ENCODE results near the gene ARRDC1.
A peak's percentile ranks its signal among the peaks of the same experiment; 100 is the strongest.
"Not testable (repeated sequence)": the region's sequence is repeated elsewhere in the genome, so short reads cannot be mapped to it uniquely, and the experiment has no call there.

Gene ARRDC1

DNA sequence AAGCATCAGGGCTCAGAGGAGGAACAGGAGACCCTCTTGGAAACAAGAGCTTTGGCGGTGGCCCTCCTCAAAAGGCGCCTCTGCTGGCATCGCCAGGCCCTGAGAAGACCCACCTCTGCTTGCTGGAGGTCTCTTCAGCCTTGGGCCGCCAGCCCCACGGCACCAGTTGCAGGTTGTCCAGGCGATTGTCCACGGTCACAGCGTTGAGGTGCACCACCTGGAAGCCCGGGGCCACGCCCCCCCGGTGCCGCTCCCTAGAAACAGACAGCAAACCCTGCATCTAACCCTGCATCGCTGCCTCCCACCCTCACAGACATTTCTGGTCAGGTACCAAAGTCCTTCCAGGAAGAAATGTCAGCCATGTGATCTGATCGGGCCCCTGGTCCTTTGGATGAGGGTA is 18.6 kb upstream of the ARRDC1 start:
- DNase-seq, result no peak

DNA sequence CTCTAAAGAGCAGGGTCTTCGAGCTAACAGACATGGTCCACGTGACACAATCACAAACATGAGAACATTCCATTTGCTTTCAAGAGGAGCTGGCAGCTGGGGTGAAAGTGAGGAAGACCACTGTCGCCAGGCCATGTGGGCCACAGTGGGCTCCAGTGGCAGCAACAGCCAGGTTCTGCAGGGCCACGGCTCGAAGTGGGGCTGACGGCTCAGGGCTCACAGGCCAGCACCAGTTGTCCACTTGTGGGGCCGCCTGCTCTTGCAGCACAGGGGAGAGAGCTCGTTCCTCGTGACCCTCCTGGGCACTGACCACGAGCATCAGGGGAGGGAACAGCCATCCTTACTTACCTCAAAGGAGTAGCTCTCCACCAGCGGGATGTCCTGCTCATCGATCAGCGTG is 17.2 kb upstream of the ARRDC1 start:
- DNase-seq, result no peak

DNA sequence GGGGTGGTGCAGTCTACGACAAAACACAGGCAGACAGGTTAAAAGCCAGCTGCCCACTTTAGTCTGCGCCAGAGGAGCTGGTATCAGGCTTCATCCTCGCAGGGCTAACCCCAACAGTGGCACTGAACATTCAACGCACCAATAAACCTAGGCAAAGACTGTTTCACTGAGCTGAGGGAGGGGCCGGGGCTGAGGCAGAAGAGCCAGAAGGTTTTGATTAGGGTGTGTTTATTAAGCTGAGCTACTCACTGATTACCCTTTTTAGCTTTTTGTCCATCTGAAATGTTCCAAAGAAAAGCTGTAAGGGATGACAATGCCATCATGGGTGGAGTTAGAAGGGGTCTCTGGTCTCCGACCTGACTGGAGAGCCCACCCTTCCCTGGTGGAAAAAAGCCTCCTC is 16.6 kb upstream of the ARRDC1 start:
- DNase-seq, result no peak

DNA sequence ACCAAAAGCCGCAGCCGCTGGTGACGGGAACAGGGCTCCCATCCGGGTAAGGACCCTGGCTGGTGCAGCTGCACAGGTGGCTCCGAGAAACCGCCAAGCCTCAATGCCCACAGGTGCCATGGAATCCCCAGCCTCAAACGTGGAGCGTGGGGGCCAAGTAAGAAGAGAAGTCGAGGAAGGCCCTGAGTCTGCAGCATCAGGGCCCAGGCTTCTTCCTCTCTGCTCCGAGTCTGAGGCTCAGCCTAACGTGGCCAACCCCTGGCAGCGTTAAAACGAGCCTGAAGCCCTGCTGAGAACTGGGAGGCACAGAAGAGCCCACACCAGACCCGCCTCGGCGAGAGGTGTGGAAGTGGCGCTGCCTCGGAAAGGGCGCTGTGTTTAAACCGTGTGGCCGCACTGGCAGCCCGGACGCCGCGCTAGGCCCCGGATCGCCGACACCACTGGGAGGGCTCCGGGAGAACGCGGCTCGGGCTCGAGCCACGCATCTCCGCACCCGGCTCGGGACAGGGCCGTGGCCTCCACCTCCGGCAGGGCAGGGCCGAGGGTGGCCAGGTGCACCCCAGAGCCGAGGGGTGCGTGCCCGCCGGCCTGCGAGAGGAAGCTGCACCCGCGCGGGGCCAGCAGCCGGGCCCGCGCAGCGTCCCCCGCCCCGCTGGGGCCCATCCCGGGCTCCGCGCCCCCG is 15.9 kb upstream of the ARRDC1 start:
- no peak for DNase-seq

DNA sequence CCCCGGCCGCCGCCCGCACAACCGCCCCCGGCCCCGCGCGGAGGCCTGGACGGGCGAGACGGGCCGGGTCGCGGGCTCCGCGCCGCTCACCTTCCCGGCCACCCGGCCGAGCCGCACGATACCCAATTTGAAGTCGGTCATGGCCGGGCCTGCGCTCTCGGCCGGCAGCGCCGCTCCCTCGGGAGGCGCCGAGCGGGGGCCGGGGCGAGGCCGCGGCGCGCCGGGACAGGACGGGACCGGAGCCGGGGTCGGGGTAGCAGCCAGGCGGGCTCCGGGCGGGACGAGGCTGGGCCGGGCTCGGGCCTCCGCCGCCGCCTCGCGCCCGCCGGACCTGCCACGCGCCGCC is 15.4 kb upstream of the ARRDC1 start:
- DNase-seq, result no peak

DNA sequence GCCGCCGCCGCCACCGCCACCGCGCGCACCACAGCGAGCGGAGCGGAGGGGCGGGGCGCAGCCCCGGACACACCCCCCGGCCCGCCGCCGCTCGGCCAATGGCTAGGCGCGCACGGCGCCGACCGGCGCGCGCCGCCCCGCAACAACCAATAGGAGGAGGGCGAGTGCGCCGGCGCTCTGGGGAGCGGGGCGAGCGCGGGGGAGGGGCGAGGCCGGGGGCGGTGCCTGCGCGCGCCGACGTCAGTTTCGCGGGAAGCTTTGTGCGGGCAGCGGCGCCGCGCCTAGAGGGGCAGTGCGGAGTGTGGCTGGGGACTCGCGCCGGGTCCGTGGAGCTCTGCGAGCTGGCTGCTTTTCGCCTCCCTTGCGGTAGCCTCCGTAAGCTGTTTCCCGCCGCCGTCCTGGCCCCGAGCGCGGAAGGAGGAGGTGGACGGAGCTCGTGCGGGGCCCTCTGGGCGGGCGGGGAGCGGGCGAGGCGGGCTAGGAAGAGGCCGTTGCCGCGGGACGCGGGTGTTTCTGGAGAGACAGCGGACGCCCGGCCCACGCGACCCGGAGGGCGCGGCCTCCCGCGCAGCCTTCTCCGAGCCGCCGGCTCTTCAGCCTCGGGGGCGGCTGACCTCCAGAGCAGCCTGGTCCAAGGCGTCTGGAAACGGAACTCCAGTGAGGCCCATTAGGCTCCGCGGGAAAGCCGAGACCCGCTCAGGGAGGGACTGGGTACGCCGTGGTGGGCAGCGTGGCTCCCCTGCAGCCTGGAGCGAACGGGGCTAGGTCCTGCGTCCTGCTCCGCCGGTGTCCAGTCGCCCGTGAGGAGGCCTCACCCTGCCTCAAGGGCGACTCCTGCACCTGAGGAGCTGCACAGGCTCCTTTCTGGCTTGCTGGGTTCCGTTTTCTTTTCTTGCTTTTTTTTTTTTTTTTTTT is 14.8 kb upstream of the ARRDC1 start, which contains the start of gene ZMYND19:
Gene ZMYND19, minus strand, starts transcription at position 44 of the 915 bp plus-strand sequence. CDS start 249 bp downstream, outside the sequence.
- peak; percentile 87 for DNase-seq

DNA sequence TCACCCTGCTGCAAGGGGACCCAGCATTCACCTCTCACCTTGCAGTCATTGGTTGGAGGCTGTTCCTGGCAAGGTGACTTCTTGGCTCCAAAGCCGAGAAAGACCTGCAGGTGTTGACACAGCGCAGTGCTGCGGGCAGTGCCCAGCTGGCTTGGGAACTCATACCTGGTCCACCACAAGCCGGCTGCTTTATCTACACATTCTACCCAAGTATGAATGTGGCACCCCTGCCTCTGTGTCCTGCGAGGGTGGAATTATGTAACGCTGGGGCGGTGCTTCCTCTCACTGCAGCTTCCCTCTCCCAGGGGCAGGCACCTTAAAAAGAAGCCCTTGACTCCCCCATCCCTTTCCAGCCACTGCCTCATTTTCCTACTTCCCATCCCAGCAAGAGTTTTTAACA is 12.7 kb upstream of the ARRDC1 start:
- DNase-seq, result no peak

DNA sequence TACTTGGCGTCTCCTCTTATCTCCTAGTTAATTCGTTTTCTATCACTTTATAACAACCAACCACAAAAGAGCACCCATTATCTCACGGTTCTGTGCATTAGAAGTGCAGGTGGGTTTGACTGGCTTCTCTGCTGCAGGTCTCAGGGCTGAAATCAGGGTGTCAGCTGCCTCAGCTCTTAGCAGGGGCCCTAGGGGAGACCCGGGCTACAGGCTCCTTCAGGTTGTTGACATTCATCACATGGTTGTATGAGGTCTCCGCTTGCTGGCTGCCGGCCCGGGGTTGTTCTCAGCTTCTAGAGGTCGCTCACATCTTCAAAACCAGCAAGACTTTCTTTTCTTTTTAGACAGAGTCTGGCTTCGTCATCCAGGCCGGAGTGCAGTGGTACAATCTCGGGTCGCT is 12.3 kb upstream of the ARRDC1 start:
- no peak for DNase-seq

DNA sequence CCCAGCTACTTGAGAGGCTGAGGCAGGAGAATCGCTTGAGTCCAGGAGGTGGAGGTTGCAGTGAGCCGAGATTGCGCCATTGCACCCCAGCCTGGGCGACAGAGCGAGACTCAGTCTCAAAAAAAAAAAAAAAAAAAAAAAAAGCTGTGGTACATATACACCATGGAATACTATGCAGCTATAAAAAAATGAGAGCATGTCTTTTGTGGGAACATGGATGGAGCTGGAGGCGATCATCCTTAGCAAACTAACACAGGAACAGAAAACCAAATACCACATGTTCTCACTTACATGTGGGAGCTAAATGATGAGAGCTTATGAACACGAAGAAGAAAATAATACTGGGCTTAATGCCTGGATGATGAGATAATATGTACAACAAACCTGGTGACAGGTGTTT is 8.9 kb upstream of the ARRDC1 start:
- DNase-seq, result not testable (repeated sequence)

DNA sequence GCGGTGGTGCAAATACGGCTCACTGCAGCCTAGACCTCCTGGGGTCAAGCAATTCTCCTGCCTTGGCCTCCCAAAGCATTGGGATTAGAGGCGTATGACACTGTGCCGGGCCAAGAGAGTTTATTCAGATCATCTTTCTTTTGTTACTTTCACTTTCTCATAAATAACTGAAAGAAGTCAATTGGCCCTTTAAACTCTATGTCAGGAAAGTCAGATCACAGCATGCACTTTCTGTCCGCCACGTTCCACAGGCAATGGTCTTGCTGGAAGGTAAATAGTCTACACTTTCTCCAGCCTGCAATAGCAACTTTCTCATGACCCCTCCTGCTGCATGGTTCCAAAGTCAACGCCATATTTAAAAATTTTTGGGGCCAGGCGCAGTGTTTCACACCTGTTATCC is 6.5 kb upstream of the ARRDC1 start:
- no peak for DNase-seq

DNA sequence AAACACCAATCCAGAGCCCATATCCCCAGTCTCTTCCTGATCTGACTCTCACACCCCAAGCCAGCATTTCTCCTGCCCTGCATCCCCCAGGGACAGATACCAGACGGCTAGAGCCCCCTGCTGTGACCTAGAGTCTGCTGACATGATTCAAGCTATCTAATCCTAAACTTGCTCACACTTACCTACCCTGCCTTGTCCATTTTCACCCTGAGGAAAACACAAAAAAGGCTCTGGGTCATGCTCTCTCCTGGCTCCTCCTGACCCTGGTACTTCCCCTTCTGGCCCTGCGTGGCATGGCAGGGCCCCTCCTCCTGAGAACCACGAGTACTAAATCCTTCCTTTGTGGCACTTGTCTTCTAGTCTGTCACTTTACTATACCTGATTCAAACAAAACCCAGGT is 2.8 kb upstream of the ARRDC1 start:
- no peak for DNase-seq

DNA sequence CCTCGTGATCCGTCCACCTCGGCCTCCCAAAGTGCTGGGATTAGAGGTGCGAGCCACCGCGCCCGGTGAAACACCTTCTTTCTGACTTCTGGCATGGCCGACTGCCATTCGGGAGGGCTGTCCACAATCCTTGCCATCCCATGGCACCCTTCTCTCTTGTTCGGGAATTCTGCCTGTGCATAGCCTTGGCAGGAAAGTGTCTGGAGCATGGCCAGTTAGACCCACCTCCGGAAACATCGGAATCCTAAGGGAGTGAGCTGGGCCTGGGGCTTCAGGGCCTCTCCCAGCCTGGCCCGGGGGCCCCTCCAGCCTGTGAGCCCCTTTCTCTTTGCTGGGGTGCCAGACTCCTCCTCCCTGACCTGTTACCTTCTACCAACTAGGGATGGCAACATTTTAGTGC is 1.6 kb upstream of the ARRDC1 start:
- no peak for DNase-seq

DNA sequence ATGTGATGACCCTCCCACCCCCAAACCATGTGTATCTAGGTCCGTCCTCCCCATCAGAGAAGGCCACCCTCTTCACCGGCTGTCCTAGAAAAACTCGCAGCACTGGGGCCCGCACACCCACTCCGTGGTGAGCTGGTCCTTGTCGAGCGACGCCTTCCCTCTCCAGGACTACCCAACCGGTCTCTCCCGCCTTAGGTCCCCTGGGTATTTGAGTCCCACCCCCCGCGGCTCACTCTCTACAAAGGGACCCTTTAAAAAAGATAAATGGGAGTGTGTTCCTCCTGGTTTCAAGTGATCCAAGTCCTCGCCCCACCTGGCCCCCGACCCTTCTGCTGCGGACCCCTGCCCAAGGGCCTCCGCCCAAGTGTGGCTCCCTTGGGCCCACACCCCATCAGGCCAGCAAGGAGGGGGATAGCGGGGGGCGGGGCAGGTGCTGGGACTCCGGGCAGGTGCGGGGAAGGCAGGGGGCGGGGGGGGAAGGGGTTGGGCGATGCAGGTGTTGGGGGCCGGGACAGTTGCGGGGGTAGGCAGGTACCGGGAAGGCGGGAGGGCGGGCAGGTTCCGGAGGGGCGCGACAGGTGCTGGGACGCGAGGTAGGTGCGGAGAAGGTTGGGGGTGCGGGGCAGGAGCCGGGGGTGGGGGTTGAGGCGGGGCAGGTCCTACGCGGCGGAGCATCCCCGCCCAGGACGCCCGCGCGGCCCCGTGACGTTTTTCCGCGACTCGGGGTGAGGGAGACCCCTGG is 970 bp upstream of the ARRDC1 start:
- no peak for DNase-seq

DNA sequence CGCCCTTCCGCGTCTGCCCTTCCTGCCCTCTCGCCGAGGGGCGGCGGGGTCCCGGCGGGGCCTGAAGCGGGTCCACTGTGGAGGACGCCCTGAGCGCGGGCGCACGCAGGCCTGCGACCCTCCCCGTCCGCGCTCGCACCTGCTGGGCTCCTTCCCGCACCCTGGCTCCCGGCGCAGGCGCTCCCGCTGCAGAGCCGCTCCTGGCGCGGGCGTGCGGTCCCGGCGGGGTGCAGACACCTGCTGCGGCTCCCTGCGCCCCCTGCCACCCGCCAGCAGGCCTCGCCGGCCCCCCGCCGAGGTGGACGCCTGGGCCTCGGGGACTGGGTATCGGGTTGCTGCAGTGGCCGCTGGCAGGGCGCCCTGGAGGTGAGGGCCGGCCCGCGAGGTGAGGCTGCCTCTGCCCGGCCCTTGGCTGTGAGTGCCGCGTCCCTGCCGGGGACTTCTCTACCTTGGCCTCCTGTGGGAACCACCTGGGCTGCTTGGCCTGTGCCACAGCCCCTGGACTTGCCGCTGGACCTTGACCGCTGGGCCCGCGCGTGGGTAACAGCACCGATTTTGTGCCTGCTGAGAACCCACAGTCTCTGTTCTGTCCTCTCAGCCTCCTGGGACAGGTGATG is 627 bp downstream of the ARRDC1 start:
- DNase-seq, result no peak

DNA sequence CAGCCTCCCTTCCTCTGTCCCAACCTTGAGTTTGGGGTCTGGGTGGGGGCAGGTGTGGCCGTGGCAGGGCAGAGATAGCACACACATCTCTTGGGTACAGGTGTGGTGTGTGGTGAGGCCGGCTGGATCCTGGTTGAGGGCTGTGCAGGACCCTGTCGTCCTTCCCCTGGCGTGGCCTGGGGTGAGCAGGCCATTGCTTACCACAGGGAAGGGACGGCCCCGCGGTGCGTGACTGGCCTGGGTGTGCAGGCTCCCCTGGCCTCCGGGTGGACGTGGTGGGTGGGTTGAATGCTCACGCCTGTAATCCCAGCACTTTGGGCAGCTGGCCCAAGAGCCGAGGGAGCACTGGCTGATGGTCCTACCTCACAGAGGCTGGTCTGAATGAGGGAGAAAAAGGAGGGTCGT is 1.2 kb downstream of the ARRDC1 start:
- no peak for DNase-seq

DNA sequence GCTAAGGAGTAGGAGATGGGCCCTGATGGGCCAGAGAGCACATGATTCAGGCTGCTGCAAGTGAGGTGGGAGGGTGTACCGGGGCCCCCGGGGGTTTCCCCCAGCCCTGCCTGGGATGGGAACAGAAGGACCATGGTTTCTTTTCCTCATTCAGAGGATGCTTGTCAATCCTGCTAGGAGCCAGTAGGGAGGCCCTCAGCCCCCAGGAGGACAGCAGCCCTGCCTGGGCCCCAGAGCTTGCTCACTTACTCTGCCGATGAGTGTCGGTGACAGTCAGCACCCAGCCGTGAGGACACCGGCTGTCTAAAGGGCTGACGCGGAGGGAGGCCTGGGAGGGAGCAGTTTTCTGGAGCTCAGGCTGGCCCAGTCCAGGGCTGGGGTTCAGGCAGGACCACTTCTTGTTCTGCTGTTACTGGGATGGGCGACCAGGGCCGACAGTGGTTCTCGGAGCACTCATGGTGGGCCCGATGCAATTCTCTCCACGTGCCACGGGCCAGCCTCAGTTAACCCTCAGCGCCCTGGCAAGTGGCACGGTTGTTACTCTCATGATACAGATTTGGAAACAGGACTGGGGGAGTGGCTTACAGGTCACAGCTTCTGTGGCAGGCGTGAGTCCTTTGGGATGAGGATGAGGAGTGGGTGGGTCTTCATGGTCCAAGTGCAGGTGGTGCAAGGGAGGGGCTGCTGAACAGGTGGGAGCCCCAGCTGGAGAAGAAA is 1.8 kb downstream of the ARRDC1 start:
- DNase-seq, result no peak

DNA sequence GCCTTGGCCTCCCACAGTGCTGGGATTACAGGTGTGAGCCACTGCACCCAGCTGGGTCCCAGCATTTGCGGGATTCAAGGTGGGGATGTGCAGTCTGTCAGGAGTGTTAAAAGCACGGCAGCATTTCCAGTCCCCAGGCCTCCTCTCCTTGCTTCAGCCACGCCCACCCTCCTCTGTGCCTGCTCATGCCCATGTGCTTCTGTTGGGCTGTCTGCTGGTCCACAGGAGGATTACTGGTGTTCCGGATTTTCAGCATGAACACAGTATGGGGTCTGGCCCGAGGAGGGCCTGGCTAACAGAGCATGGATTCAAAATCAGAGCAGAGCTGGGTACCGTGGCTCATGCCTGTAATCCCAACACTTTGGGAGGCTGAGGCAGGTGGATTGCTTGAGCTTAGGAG is 5.5 kb downstream of the ARRDC1 start:
- DNase-seq, result no peak

DNA sequence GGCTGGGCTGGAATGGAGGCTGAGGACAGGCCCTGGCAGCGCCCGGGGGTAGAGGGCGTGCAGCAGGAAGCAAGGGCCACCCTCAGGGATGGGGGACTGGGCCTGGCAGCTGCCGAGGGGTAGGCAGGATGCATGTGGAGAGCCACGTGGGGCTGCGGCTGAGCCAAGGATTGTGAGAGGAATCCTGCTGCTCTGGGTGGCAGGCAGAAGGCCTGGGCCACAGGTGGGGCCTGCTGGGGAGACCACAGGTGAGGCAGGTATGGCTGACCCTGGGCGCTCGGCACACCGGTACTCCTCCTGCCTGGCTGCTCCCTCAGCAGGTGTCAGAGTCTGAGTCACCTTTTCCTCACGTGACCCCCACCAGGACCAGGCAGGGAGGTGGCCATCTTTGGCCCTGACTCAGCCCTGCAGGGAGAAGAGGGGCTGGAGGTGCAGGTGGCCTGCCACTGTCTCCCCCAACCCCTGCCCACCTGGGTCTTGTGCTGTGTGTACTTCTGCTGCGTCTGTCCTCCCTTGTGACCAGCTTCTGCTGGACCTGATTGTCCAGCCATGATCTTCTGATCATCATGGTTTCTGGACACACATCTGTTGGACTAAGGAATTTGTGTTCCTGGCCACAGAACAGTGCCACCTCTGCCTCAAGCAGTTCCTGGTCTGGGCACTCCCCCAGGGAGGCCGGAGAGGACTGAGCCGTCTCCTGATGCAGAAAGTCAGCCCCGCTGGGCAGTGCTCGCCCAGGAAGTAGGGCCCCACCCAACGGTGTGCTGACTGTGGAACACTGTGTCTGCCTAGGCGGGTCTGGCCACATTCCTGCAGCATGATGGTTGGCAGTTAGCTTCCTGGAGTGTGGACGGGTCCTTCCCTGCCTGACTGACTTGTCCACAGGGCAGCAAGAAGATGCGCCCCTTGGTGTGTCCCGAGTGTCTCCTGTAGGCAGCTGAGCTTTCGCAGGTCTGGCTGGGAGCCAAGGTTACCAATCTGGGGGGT is 6.4 kb downstream of the ARRDC1 start:
- peak; percentile 63 for DNase-seq

DNA sequence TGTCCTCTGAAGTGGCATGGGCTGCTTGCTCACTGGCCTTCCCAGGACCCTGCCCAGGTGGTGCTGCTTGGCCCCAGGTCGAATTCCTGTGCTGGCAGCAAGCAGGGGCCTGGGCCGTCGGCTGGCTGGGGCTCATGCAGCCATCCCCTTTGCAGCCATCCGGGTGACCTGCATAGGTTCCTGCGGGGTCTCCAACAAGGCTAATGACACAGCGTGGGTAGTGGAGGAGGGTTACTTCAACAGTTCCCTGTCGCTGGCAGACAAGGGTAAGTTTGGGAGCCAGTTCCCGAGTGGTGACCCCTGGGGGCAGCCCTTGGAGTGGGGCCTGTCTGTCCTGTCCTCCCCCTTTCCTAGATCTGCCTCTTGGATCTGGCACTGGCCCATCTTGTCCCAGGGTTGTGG is 7.3 kb downstream of the ARRDC1 start:
- no peak for DNase-seq

DNA sequence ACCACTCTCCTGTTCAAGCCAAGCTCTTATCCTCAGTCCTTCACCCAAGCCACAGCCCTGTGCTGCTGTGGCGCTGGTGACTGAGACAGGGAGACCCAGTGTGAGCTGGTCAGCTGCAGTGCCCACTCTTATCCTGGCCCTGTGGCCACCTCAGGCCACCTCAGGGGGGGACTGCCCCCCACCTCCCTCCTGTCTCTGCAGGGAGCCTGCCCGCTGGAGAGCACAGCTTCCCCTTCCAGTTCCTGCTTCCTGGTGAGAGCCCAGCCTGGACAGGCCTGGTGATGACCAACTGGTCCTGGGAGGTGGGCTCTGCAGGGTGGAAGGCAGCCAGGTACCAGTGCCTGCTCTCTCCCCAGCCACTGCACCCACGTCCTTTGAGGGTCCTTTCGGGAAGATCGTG is 7.8 kb downstream of the ARRDC1 start:
- DNase-seq, result no peak
